ENCODE measurements around the gene INAFM1.

INAFM1 gene

GRCh38 chr19:47240556-47240955 is 34.1 kb upstream of the INAFM1 start:
- DNase-seq, result no peak
- Histone ChIP-seq H3K4me3 (ENCODE audit: low read length) (no peak overlapping the region), H3K79me1 (ENCODE audit: low read length) (no peaks in the 10 kb centered on the region), H4K5ac (ENCODE audit: low read length) (no peak overlapping the region), H3K9ac (ENCODE audit: low read length) (no peak overlapping the region), H3K4me2 (ENCODE audit: low read length) (no peak overlapping the region), H2BK5ac (ENCODE audit: low read length) (no peak overlapping the region), H3K79me2 (ENCODE audit: control insufficient read depth, insufficient read depth, low read length) (no peaks in the 10 kb centered on the region), H3K36me3 (ENCODE audit: control insufficient read depth, insufficient read depth, low read length) (no peaks in the 10 kb centered on the region), H3K23ac (ENCODE audit: low read length) (no peak overlapping the region), H3K27me3 (ENCODE audit: insufficient read depth, low read length, poor library complexity) (peaks cover 8% of the 10 kb centered on the region), H3K56ac (ENCODE audit: low read length) (peak overlapping the region; percentile 58), H3K18ac (ENCODE audit: low read length) (no peak overlapping the region), H3K4me1 (ENCODE audit: control insufficient read depth, low read depth, low read length) (peaks cover 5% of the 10 kb centered on the region), H2BK15ac (replicated peaks; ENCODE audit: low read depth) (no peak overlapping the region), H2AK5ac (ENCODE audit: low read length) (no peak overlapping the region), H2BK120ac (ENCODE audit: low read depth, low read length) (no peak overlapping the region), H3K4ac (ENCODE audit: low read depth, low read length) (no peak overlapping the region), H3K27ac (ENCODE audit: low read depth, low read length) (no peak overlapping the region), H4K8ac (ENCODE audit: low read depth, low read length) (no peak overlapping the region)
- no CpG with 5 or more reads among the region's 6 CpGs for WGBS (ENCODE audit: extremely low coverage, insufficient coverage, low lambda C conversion rate)

GRCh38 chr19:47240996-47241918 is 33.4 kb upstream of the INAFM1 start:
- no peaks in the 10 kb centered on the region for H3K36me3 ChIP-seq (ENCODE audit: control insufficient read depth, insufficient read depth, low read length)
- no peaks in the 10 kb centered on the region for H3K79me2 ChIP-seq (ENCODE audit: control insufficient read depth, insufficient read depth, low read length)
- H3K4ac ChIP-seq (ENCODE audit: low read depth, low read length), result no peak overlapping the region
- H4K5ac ChIP-seq (ENCODE audit: low read length), result no peak overlapping the region
- peak overlapping the region; percentile 75 for H3K56ac ChIP-seq (ENCODE audit: low read length)
- no peak overlapping the region for H3K4me2 ChIP-seq (ENCODE audit: low read length)
- H3K9ac ChIP-seq (ENCODE audit: low read length), result peak overlapping the region; percentile 36
- H2BK120ac ChIP-seq (ENCODE audit: low read depth, low read length), result no peak overlapping the region
- H3K27me3 ChIP-seq (ENCODE audit: insufficient read depth, low read length, poor library complexity), result peaks cover 8% of the 10 kb centered on the region
- peaks cover 5% of the 10 kb centered on the region for H3K4me1 ChIP-seq (ENCODE audit: control insufficient read depth, low read depth, low read length)
- no peak overlapping the region for H3K23ac ChIP-seq (ENCODE audit: low read length)
- no peak overlapping the region for H3K4me3 ChIP-seq (ENCODE audit: low read length)
- H3K79me1 ChIP-seq (ENCODE audit: low read length), result no peaks in the 10 kb centered on the region
- no peak overlapping the region for H3K18ac ChIP-seq (ENCODE audit: low read length)
- no CpG with 5 or more reads among the region's 27 CpGs for WGBS (ENCODE audit: extremely low coverage, insufficient coverage, low lambda C conversion rate)
- H3K27ac ChIP-seq (ENCODE audit: low read depth, low read length), result no peak overlapping the region
- no peak overlapping the region for H2BK15ac ChIP-seq (replicated peaks; ENCODE audit: low read depth)
- peak overlapping the region; percentile 75 for H2AK5ac ChIP-seq (ENCODE audit: low read length)
- no peak overlapping the region for H4K8ac ChIP-seq (ENCODE audit: low read depth, low read length)
- peak overlapping the region; percentile 27 for H2BK5ac ChIP-seq (ENCODE audit: low read length)
- peak; percentile 97 for DNase-seq

GRCh38 chr19:47241919-47242577 is 32.6 kb upstream of the INAFM1 start:
- H3K27me3 ChIP-seq (ENCODE audit: insufficient read depth, low read length, poor library complexity), result peaks cover 8% of the 10 kb centered on the region
- H2AK5ac ChIP-seq (ENCODE audit: low read length), result peak overlapping the region; percentile 75
- no peak overlapping the region for H3K27ac ChIP-seq (ENCODE audit: low read depth, low read length)

GRCh38 chr19:47243364-47243775 is 31.3 kb upstream of the INAFM1 start:
- Histone ChIP-seq H3K79me1 (ENCODE audit: low read length) (no peaks in the 10 kb centered on the region), H2BK15ac (replicated peaks; ENCODE audit: low read depth) (no peak overlapping the region), H4K8ac (ENCODE audit: low read depth, low read length) (no peak overlapping the region), H3K4me3 (ENCODE audit: low read length) (no peak overlapping the region), H3K4me1 (ENCODE audit: control insufficient read depth, low read depth, low read length) (peaks cover 5% of the 10 kb centered on the region), H3K27me3 (ENCODE audit: insufficient read depth, low read length, poor library complexity) (peaks cover 8% of the 10 kb centered on the region), H3K23ac (ENCODE audit: low read length) (no peak overlapping the region), H2AK5ac (ENCODE audit: low read length) (no peak overlapping the region), H3K79me2 (ENCODE audit: control insufficient read depth, insufficient read depth, low read length) (no peaks in the 10 kb centered on the region), H3K9ac (ENCODE audit: low read length) (peak overlapping the region; percentile 63), H3K36me3 (ENCODE audit: control insufficient read depth, insufficient read depth, low read length) (no peaks in the 10 kb centered on the region), H3K18ac (ENCODE audit: low read length) (no peak overlapping the region), H3K4me2 (ENCODE audit: low read length) (peak overlapping the region; percentile 45), H2BK120ac (ENCODE audit: low read depth, low read length) (no peak overlapping the region), H4K5ac (ENCODE audit: low read length) (no peak overlapping the region), H3K4ac (ENCODE audit: low read depth, low read length) (no peak overlapping the region), H3K56ac (ENCODE audit: low read length) (peak overlapping the region; percentile 84), H3K27ac (ENCODE audit: low read depth, low read length) (peak overlapping the region; percentile 29), H2BK5ac (ENCODE audit: low read length) (no peak overlapping the region)
- DNase-seq, result no peak
- WGBS (ENCODE audit: extremely low coverage, insufficient coverage, low lambda C conversion rate), result no CpG with 5 or more reads among the region's 9 CpGs

More at GRCh38 chr19:47241919-47242577, 32.6 kb upstream of the INAFM1 start:
- Histone ChIP-seq H3K9ac (ENCODE audit: low read length) (no peak overlapping the region), H3K36me3 (ENCODE audit: control insufficient read depth, insufficient read depth, low read length) (no peaks in the 10 kb centered on the region), H3K18ac (ENCODE audit: low read length) (no peak overlapping the region), H3K23ac (ENCODE audit: low read length) (no peak overlapping the region), H3K79me1 (ENCODE audit: low read length) (no peaks in the 10 kb centered on the region), H3K4me2 (ENCODE audit: low read length) (no peak overlapping the region), H4K8ac (ENCODE audit: low read depth, low read length) (no peak overlapping the region), H2BK120ac (ENCODE audit: low read depth, low read length) (no peak overlapping the region), H3K79me2 (ENCODE audit: control insufficient read depth, insufficient read depth, low read length) (no peaks in the 10 kb centered on the region), H2BK5ac (ENCODE audit: low read length) (no peak overlapping the region), H3K4me1 (ENCODE audit: control insufficient read depth, low read depth, low read length) (peaks cover 5% of the 10 kb centered on the region), H2BK15ac (replicated peaks; ENCODE audit: low read depth) (no peak overlapping the region), H3K4ac (ENCODE audit: low read depth, low read length) (no peak overlapping the region), H3K4me3 (ENCODE audit: low read length) (no peak overlapping the region), H3K56ac (ENCODE audit: low read length) (no peak overlapping the region), H4K5ac (ENCODE audit: low read length) (no peak overlapping the region)
- WGBS (ENCODE audit: extremely low coverage, insufficient coverage, low lambda C conversion rate), result no CpG with 5 or more reads among the region's 7 CpGs
- no peak for DNase-seq

GRCh38 chr19:47243776-47244547 is 30.7 kb upstream of the INAFM1 start:
- Histone ChIP-seq H2BK5ac (ENCODE audit: low read length) (peak overlapping the region; percentile 39), H3K79me2 (ENCODE audit: control insufficient read depth, insufficient read depth, low read length) (no peaks in the 10 kb centered on the region), H3K4ac (ENCODE audit: low read depth, low read length) (peak overlapping the region; percentile 20), H3K9ac (ENCODE audit: low read length) (peak overlapping the region; percentile 63), H3K4me3 (ENCODE audit: low read length) (no peak overlapping the region), H2AK5ac (ENCODE audit: low read length) (peak overlapping the region; percentile 25), H3K27me3 (ENCODE audit: insufficient read depth, low read length, poor library complexity) (peaks cover 6% of the 10 kb centered on the region), H3K4me2 (ENCODE audit: low read length) (peak overlapping the region; percentile 54), H3K4me1 (ENCODE audit: control insufficient read depth, low read depth, low read length) (peaks cover 5% of the 10 kb centered on the region), H3K56ac (ENCODE audit: low read length) (peak overlapping the region; percentile 84), H3K79me1 (ENCODE audit: low read length) (no peaks in the 10 kb centered on the region), H2BK120ac (ENCODE audit: low read depth, low read length) (no peak overlapping the region), H4K5ac (ENCODE audit: low read length) (no peak overlapping the region), H3K23ac (ENCODE audit: low read length) (no peak overlapping the region), H4K8ac (ENCODE audit: low read depth, low read length) (no peak overlapping the region), H3K36me3 (ENCODE audit: control insufficient read depth, insufficient read depth, low read length) (no peaks in the 10 kb centered on the region), H3K27ac (ENCODE audit: low read depth, low read length) (peak overlapping the region; percentile 41), H2BK15ac (replicated peaks; ENCODE audit: low read depth) (no peak overlapping the region), H3K18ac (ENCODE audit: low read length) (peak overlapping the region; percentile 11)
- DNase-seq, result peak; percentile 99
- WGBS (ENCODE audit: extremely low coverage, insufficient coverage, low lambda C conversion rate), result no CpG with 5 or more reads among the region's 46 CpGs
